Astrocyte (in vitro differentiated cells and primary cell): ENCODE measurements around the gene SARS2. TPM values are rescaled to one million over a fixed set of nuclear protein-coding genes. Genes with fewer than 3 reads are reported as not detected.
A peak's percentile ranks its signal among the peaks of the same experiment; 100 is the strongest.

ENCODE experiments used
- DNase-seq: peaks from one replicate; pipeline ENCODE4 v3.0.0-alpha.2; 2010; ENCODE audit warnings: low read depth
- FAIRE-seq: peaks from 2 replicates; lab custom pipeline; 2011; peaks lifted over from hg19 to GRCh38; lab: Jason Lieb, UNC
- H2AFZ ChIP-seq: 2 replicates; pipeline ENCODE4 v1.6.0; 2012; ENCODE audit warnings: low read depth, low read length, inconsistent platforms
- H3K27ac ChIP-seq: 2 replicates; pipeline ENCODE4 v1.5.1; 2011; ENCODE audit warnings: low read depth, low read length, inconsistent platforms
- H3K27me3 ChIP-seq: 2 replicates; pipeline ENCODE4 v1.6.0; 2011; ENCODE audit warnings: low read length, inconsistent platforms; ENCODE audit not compliant: insufficient read depth
- H3K36me3 ChIP-seq: 2 replicates; pipeline ENCODE4 v1.5.1; 2011; ENCODE audit warnings: low read length, inconsistent platforms; ENCODE audit not compliant: insufficient read depth
- H3K4me1 ChIP-seq: 2 replicates; pipeline ENCODE4 v1.5.1; 2011; ENCODE audit warnings: low read length, inconsistent platforms; ENCODE audit not compliant: insufficient read depth
- H3K4me2 ChIP-seq: 2 replicates; pipeline ENCODE4 v1.6.0; 2012; ENCODE audit warnings: low read length, inconsistent platforms
- H3K4me3 ChIP-seq: 2 replicates; pipeline ENCODE4 v1.5.1; 2011; ENCODE audit warnings: low read depth, mild to moderate bottlenecking, low read length, inconsistent platforms; ENCODE audit not compliant: insufficient read depth
- H3K79me2 ChIP-seq: 2 replicates; pipeline ENCODE4 v1.6.0; 2012; ENCODE audit warnings: mild to moderate bottlenecking, low read length, inconsistent platforms; ENCODE audit not compliant: insufficient read depth
- H3K9ac ChIP-seq: 2 replicates; pipeline ENCODE4 v1.6.0; 2012; ENCODE audit warnings: mild to moderate bottlenecking, low read length, inconsistent platforms
- H3K9me3 ChIP-seq: 2 replicates; pipeline ENCODE4 v1.5.1; 2012; ENCODE audit warnings: low read depth, mild to moderate bottlenecking, low read length, inconsistent platforms; ENCODE audit not compliant: insufficient read depth
- H4K20me1 ChIP-seq: 2 replicates; pipeline ENCODE4 v1.6.0; 2012; ENCODE audit warnings: low read length, inconsistent platforms; ENCODE audit not compliant: insufficient read depth
- H3K27ac Mint-ChIP-seq: one replicate; pipeline ENCODE4 v1.8.0; 2021; ENCODE audit warnings: mild to moderate bottlenecking, mixed read lengths; ENCODE audit not compliant: unreplicated experiment
- H3K27me3 Mint-ChIP-seq: one replicate; pipeline ENCODE4 v1.8.0; 2021; ENCODE audit warnings: low read depth, mixed read lengths; ENCODE audit not compliant: unreplicated experiment
- H3K36me3 Mint-ChIP-seq: one replicate; pipeline ENCODE4 v1.8.0; 2021; ENCODE audit warnings: low read depth, mixed read lengths; ENCODE audit not compliant: unreplicated experiment
- H3K4me1 Mint-ChIP-seq: one replicate; pipeline ENCODE4 v1.8.0; 2021; ENCODE audit warnings: low read depth, mixed read lengths; ENCODE audit not compliant: unreplicated experiment
- H3K4me3 Mint-ChIP-seq: one replicate; pipeline ENCODE4 v1.8.0; 2021; ENCODE audit warnings: mild to moderate bottlenecking, moderate library complexity, mixed read lengths; ENCODE audit not compliant: unreplicated experiment
- H3K9me3 Mint-ChIP-seq: one replicate; pipeline ENCODE4 v1.8.0; 2021; ENCODE audit warnings: mild to moderate bottlenecking, mixed read lengths; ENCODE audit not compliant: unreplicated experiment
- EZH2 ChIP-seq: IDR thresholded peaks from 2 replicates; pipeline ENCODE4 v1.6.1; 2012; ENCODE audit warnings: mild to moderate bottlenecking, low read length, inconsistent platforms; ENCODE audit not compliant: insufficient read depth
- total RNA-seq: library from RNA; stranded (reverse); gene quantifications from 2 replicates; pipeline ENCODE4 v1.2.1, GENCODE V29; 2021
- TF ChIP-seq, protein P1 (sequence below): IDR thresholded peaks from 2 replicates; pipeline ENCODE4 v1.5.1; 2011; ENCODE audit warnings: low read depth, mild to moderate bottlenecking, inconsistent platforms, low read length, moderate library complexity; ENCODE audit not compliant: insufficient read depth

Gene SARS2
- total RNA-seq, 1 donor from 2014 or later, result 24.8 TPM

DNA sequence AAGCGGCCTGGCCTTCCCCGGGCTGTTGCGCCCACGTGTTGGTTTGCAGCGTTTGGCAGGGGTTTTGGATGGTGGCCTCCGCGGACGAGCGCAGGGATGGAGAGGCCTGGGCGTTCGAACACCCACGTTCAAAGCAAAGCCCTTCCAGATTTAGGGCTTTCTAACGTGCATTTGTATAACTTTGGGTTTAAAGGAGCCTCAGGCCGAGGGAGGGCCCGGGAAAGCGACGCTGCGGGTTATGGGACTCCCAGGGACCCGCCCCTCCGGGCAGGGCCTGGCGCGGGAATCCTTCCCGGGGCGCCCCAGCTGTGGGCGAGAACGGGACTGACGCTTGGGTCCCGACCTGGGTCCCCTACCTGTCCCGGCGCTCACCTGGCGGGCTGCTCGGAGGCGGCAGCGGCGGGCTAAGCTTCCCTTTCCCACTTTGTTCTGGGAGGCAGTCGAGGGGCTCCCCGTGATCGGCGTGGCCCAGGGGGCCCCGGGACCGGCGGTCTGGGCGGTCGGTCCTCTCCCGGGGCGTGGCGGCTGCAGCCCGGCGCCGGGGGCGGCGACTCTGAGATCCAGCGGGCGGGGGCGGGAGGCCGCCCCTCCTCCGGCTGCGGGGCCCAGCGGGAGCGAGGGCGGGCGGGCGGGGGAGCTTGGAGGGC, 44.8 kb upstream of the SARS2 start, which contains the start of gene FBXO17:
Gene FBXO17, minus strand, starts transcription at position 529 of the 647 bp plus-strand sequence. CDS start 25,423 bp downstream, outside the sequence.
- H3K9me3 Mint-ChIP-seq, result peaks cover 1% of the 10 kb centered on the region
- Histone ChIP-seq H4K20me1 (peaks cover 6% of the 10 kb centered on the region), H3K9ac (peak within 1 kb of the TSS; percentile 88), H3K27ac (peak within 1 kb of the TSS; percentile 77), H3K4me2 (peak within 1 kb of the TSS; percentile 95), H3K79me2 (peaks cover 14% of the 10 kb centered on the region), H2AFZ (peak within 1 kb of the TSS; percentile 94), H3K4me1 (peaks cover 14% of the 10 kb centered on the region), H3K9me3 (peaks cover under 1% of the 10 kb centered on the region), H3K36me3 (no peaks in the 10 kb centered on the region), H3K4me3 (peak within 1 kb of the TSS; percentile 69), H3K27me3 (no peaks in the 10 kb centered on the region)
- H3K4me3 Mint-ChIP-seq, result peak within 1 kb of the TSS; percentile 93
- FAIRE-seq (no peak), DNase-seq (peak; percentile 60)
- H3K27ac Mint-ChIP-seq, result peak within 1 kb of the TSS; percentile 94
- peaks cover 1% of the 10 kb centered on the region for H3K36me3 Mint-ChIP-seq
- H3K27me3 Mint-ChIP-seq, result no peaks in the 10 kb centered on the region
- TF ChIP-seq EZH2, result no peak
- TF ChIP-seq, protein P1, sequence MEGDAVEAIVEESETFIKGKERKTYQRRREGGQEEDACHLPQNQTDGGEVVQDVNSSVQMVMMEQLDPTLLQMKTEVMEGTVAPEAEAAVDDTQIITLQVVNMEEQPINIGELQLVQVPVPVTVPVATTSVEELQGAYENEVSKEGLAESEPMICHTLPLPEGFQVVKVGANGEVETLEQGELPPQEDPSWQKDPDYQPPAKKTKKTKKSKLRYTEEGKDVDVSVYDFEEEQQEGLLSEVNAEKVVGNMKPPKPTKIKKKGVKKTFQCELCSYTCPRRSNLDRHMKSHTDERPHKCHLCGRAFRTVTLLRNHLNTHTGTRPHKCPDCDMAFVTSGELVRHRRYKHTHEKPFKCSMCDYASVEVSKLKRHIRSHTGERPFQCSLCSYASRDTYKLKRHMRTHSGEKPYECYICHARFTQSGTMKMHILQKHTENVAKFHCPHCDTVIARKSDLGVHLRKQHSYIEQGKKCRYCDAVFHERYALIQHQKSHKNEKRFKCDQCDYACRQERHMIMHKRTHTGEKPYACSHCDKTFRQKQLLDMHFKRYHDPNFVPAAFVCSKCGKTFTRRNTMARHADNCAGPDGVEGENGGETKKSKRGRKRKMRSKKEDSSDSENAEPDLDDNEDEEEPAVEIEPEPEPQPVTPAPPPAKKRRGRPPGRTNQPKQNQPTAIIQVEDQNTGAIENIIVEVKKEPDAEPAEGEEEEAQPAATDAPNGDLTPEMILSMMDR, result no peak
- H3K4me1 Mint-ChIP-seq, result peaks cover 15% of the 10 kb centered on the region

DNA sequence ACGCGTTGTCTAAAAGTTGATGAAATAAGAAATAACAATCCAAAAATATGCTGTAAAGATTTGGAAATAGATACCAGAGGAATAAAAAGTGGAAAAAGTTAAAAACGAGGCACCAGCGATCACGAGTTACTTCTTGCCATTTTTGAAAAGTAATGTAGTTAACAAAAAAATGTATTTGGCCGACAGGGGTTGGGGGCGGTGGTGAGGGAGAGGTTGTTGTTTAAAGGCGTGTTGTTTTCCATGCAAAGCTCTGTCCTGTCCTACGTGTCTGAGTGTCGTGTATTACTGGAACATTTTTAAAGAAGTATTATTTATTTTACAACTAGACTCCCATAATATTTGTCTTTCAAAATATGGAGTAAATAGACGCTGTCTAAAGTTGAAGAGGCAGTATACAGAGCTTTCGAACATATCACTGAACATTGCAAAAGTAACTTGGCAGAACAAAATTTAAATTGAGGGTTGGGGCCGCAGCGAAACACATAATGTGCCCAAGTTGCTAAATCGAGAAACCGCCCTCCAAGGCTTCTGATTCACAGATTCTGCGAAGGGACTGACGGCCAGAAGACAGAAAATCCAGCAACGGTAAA, 44.2 kb upstream of the SARS2 start:
- H4K20me1 ChIP-seq, result peaks cover 6% of the 10 kb centered on the region
- no peak for TF ChIP-seq EZH2
- TF ChIP-seq, protein P1, result no peak
- DNase-seq (no peak), FAIRE-seq (no peak)
- H3K4me3 Mint-ChIP-seq, result peak overlapping the region; percentile 92
- H3K36me3 Mint-ChIP-seq, result peaks cover 1% of the 10 kb centered on the region
- H3K9ac ChIP-seq, result peak overlapping the region; percentile 88
- H3K4me1 ChIP-seq, result peaks cover 14% of the 10 kb centered on the region
- peaks cover 15% of the 10 kb centered on the region for H3K4me1 Mint-ChIP-seq
- H3K27me3 Mint-ChIP-seq, result no peaks in the 10 kb centered on the region
- no peaks in the 10 kb centered on the region for H3K9me3 ChIP-seq
- H3K27ac Mint-ChIP-seq, result peak overlapping the region; percentile 78
- H3K4me3 ChIP-seq, result peak overlapping the region; percentile 69
- H3K4me2 ChIP-seq, result peak overlapping the region; percentile 95
- H2AFZ ChIP-seq, result peak overlapping the region; percentile 94
- H3K27ac ChIP-seq, result peak overlapping the region; percentile 77
- peaks cover 1% of the 10 kb centered on the region for H3K9me3 Mint-ChIP-seq
- H3K36me3 ChIP-seq, result peaks cover 2% of the 10 kb centered on the region
- H3K79me2 ChIP-seq, result peaks cover 16% of the 10 kb centered on the region
- no peaks in the 10 kb centered on the region for H3K27me3 ChIP-seq
